Astrocyte (in vitro differentiated cells and primary cell): ENCODE results near the gene PTPRF.

Experiments
- CTCF ChIP-seq: IDR thresholded peaks from 2 replicates; pipeline ENCODE4 v1.5.1; 2011; ENCODE audit warnings: low read depth, mild to moderate bottlenecking, inconsistent platforms, low read length, moderate library complexity; ENCODE audit not compliant: insufficient read depth
- EZH2 ChIP-seq: IDR thresholded peaks from 2 replicates; pipeline ENCODE4 v1.6.1; 2012; ENCODE audit warnings: mild to moderate bottlenecking, low read length, inconsistent platforms; ENCODE audit not compliant: insufficient read depth

GRCh38 chr1:43591181-43591580 is 60.5 kb downstream of the PTPRF start:
- TF ChIP-seq CTCF: no peak
- no peak for TF ChIP-seq EZH2
